CD14-positive monocyte (primary cell): ENCODE measurements around the gene ELOB. TPM values are rescaled to one million over a fixed set of nuclear protein-coding genes. Genes with fewer than 3 reads are reported as not detected.

Source experiments
- DNase-seq, 3 donors: peaks; one replicate each; pipeline ENCODE4 v3.0.0-alpha.2; 2011 to 2022
- H2AFZ ChIP-seq: 2 replicates; pipeline ENCODE4 v1.6.0; 2012; ENCODE audit warnings: mild to moderate bottlenecking, low read depth, low read length, inconsistent platforms; ENCODE audit not compliant: insufficient read depth, poor library complexity, severe bottlenecking
- H3K27ac ChIP-seq, 2 donors: 1 replicate in 1 of 2; 2 replicates in 1 of 2; pipeline ENCODE4 v1.5.1; 2012 to 2013; ENCODE audit warnings: low read length in 2 of 2, control low read depth in 1 of 2, inconsistent platforms in 1 of 2, low read depth in 1 of 2, mild to moderate bottlenecking in 1 of 2
- H3K27me3 ChIP-seq, 2 donors: one replicate each; pipeline versions ENCODE4 v1.6.0 to v1.6.1; 2011 to 2013; ENCODE audit warnings: low read length in 2 of 2; ENCODE audit not compliant: control insufficient read depth in 2 of 2, insufficient read depth in 2 of 2
- H3K36me3 ChIP-seq, 2 donors: replicated peaks in 1 of 2; 1 replicate in 1 of 2; 2 replicates in 1 of 2; pipeline versions ENCODE4 v1.5.1 to v1.6.1; 2012 to 2013; ENCODE audit warnings: low read length in 2 of 2, control low read depth in 1 of 2, inconsistent platforms in 1 of 2, mild to moderate bottlenecking in 1 of 2; ENCODE audit not compliant: insufficient read depth in 2 of 2, control insufficient read depth in 1 of 2
- H3K4me1 ChIP-seq, 2 donors: 1 replicate in 1 of 2; 2 replicates in 1 of 2; pipeline versions ENCODE4 v1.5.1 to v1.6.1; 2012 to 2013; ENCODE audit warnings: low read length in 2 of 2, control low read depth in 1 of 2, inconsistent platforms in 1 of 2, mild to moderate bottlenecking in 1 of 2, moderate library complexity in 1 of 2; ENCODE audit not compliant: insufficient read depth in 2 of 2, control insufficient read depth in 1 of 2
- H3K4me2 ChIP-seq: replicated peaks from 2 replicates; pipeline ENCODE3; 2012; ENCODE audit warnings: low read length, moderate library complexity, mild to moderate bottlenecking; ENCODE audit not compliant: poor library complexity, severe bottlenecking; ENCODE audit errors: extremely low read depth
- H3K4me3 ChIP-seq, 3 experiments: fragments of 200-600 bp in 1 of 3; sonication (generic) in 1 of 3; replicated peaks in 1 of 3; 1 replicate in 2 of 3; 2 replicates in 1 of 3; pipeline ENCODE4 v1.5.1; 2011 to 2013; ENCODE audit warnings: low read length in 3 of 3, mild to moderate bottlenecking in 3 of 3, control low read depth in 2 of 3, low read depth in 2 of 3, inconsistent platforms in 1 of 3, moderate library complexity in 1 of 3
- H3K79me2 ChIP-seq: 2 replicates; pipeline ENCODE4 v1.6.0; 2012; ENCODE audit warnings: mild to moderate bottlenecking, control low read depth, inconsistent platforms, low read length, moderate library complexity; ENCODE audit not compliant: insufficient read depth
- H3K9ac ChIP-seq: 2 replicates; pipeline ENCODE4 v1.6.0; 2017; ENCODE audit warnings: low read length, mild to moderate bottlenecking; ENCODE audit not compliant: insufficient read depth, poor library complexity, severe bottlenecking
- H3K9me3 ChIP-seq, 2 donors: replicated peaks in 1 of 2; 1 replicate in 1 of 2; 2 replicates in 1 of 2; pipeline versions ENCODE4 v1.5.1 to v1.6.1; 2012 to 2013; ENCODE audit warnings: low read length in 2 of 2, control low read depth in 1 of 2; ENCODE audit not compliant: control insufficient read depth in 1 of 2, insufficient read depth in 1 of 2
- H4K20me1 ChIP-seq: 2 replicates; pipeline ENCODE4 v1.6.0; 2012; ENCODE audit warnings: mild to moderate bottlenecking, low read length, control low read depth, moderate library complexity; ENCODE audit not compliant: insufficient read depth
- H3K27ac Mint-ChIP-seq, 7 donors: one replicate each; pipeline ENCODE4 v1.8.0; 2020; ENCODE audit warnings: mild to moderate bottlenecking in 7 of 7, mixed read lengths in 7 of 7, moderate library complexity in 6 of 7, inconsistent platforms in 2 of 7
- H3K27me3 Mint-ChIP-seq, 3 donors: one replicate each; pipeline ENCODE4 v1.8.0; 2021 to 2022; ENCODE audit warnings: low read depth in 3 of 3, mild to moderate bottlenecking in 3 of 3, mixed read lengths in 3 of 3, moderate library complexity in 3 of 3, inconsistent platforms in 1 of 3
- H3K36me3 Mint-ChIP-seq, 2 donors: one replicate each; pipeline ENCODE4 v1.8.0; 2020; ENCODE audit warnings: mixed read lengths in 2 of 2, inconsistent platforms in 1 of 2, mild to moderate bottlenecking in 1 of 2
- H3K4me1 Mint-ChIP-seq: one replicate; pipeline ENCODE4 v1.8.0; 2020; ENCODE audit warnings: mild to moderate bottlenecking, mixed read lengths
- H3K4me3 Mint-ChIP-seq, 2 donors: one replicate each; pipeline ENCODE4 v1.8.0; 2020; ENCODE audit warnings: mild to moderate bottlenecking in 2 of 2, mixed read lengths in 2 of 2, moderate library complexity in 1 of 2
- H3K9me3 Mint-ChIP-seq, 7 donors: one replicate each; pipeline ENCODE4 v1.8.0; 2020 to 2022; ENCODE audit warnings: mixed read lengths in 7 of 7, mild to moderate bottlenecking in 6 of 7, moderate library complexity in 6 of 7, inconsistent platforms in 2 of 7
- whole genome bisulfite sequencing: methylation state at CpG from one replicate; pipeline ENCODE4 v1.1.5; 2013; ENCODE audit warnings: missing lambda C conversion rate; ENCODE audit not compliant: insufficient coverage; 5-methylcytosine and 5-hydroxymethylcytosine counted together
- intact Hi-C, 2 donors: fragments of 100-400 bp; cut with micrococcal nuclease; formaldehyde crosslinking; loops; one replicate each; pipeline versions ENCODE4 v1.15.0 to v1.15.1; 2023
- polyA plus RNA-seq, 3 donors: library from polyadenylated mRNA; depleted of rRNA in 1 of 3; unstranded in 2 of 3; stranded (reverse) in 1 of 3; fragments of 300-500 nt in 2 of 3; fragments of >200 nt in 1 of 3; fragmentation: Illumina TruSeq in 2 of 3; gene quantifications; 1 replicate in 2 of 3; 2 replicates in 1 of 3; pipeline ENCODE4 v1.2.3, GENCODE V29; 2012 to 2021
- TF ChIP-seq, protein P1 (sequence below): fragments of 200-600 bp; IDR thresholded peaks from one replicate; pipeline ENCODE4 v1.8.0; 2022; ENCODE audit warnings: antibody characterized with exemption, mild to moderate bottlenecking

ELOB gene
- polyA plus RNA-seq, 3 donors, result 150 to 405 (median 363) TPM

- peaks cover 0 to 5% (median 2%) of the 10 kb centered on the region in 3 donors for H3K27me3 Mint-ChIP-seq
Observed at GRCh38 chr16:2736476-2737237, 40.4 kb downstream of the ELOB start.

DNA sequence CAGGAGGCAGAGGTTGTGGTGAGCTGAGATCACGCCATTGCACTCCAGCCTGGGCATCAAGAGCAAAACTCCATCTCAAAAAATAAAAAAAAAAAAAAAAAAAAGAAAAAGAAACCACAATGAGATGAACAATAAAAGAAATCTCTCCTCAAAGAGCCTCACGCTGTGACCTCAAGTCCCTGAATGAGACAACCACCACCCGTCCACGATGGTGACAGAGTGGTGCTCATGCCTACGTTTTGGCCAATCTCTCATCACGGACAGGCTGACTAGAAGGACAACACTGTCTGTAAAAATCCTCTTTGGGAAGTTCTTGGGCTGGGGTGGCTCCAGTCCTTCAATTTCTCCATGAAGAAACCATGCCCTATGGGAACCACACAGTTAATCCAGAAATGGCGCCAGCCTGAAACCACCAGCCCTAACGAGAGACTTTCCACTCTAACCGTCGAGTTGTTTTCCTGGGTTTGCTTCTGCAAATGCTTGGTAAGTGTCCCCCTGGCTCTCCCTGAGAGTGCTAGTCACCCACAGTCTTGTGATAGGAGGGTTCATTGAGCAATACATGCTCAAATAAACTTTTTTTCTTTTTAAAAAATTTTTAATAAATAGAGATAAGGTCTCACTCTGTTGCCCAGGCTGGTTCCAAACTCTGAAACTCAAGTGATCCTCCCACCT lies 42.1 kb downstream of the ELOB start:
- Histone ChIP-seq H3K4me1 (no peaks in the 10 kb centered on the region), H3K36me3 (no peaks in the 10 kb centered on the region), H3K4me2 (no peak overlapping the region), H3K4me3 (no peak overlapping the region), H4K20me1 (no peaks in the 10 kb centered on the region), H2AFZ (no peak overlapping the region), H3K79me2 (no peaks in the 10 kb centered on the region), H3K27ac (no peak overlapping the region), H3K27me3 (no peaks in the 10 kb centered on the region), H3K9ac (no peak overlapping the region), H3K9me3 (no peaks in the 10 kb centered on the region)
- Mint-ChIP-seq H3K9me3 (peaks cover 0 to 2% (median 0%) of the 10 kb centered on the region in 7 donors), H3K4me1 (peaks cover 3% of the 10 kb centered on the region), H3K36me3 (no peaks in the 10 kb centered on the region), H3K27me3 (peaks cover 0 to 4% (median 2%) of the 10 kb centered on the region in 3 donors), H3K27ac (peak overlapping the region in 1 of 7 donors; percentile 57), H3K4me3 (no peak overlapping the region)
- TF ChIP-seq, protein P1, sequence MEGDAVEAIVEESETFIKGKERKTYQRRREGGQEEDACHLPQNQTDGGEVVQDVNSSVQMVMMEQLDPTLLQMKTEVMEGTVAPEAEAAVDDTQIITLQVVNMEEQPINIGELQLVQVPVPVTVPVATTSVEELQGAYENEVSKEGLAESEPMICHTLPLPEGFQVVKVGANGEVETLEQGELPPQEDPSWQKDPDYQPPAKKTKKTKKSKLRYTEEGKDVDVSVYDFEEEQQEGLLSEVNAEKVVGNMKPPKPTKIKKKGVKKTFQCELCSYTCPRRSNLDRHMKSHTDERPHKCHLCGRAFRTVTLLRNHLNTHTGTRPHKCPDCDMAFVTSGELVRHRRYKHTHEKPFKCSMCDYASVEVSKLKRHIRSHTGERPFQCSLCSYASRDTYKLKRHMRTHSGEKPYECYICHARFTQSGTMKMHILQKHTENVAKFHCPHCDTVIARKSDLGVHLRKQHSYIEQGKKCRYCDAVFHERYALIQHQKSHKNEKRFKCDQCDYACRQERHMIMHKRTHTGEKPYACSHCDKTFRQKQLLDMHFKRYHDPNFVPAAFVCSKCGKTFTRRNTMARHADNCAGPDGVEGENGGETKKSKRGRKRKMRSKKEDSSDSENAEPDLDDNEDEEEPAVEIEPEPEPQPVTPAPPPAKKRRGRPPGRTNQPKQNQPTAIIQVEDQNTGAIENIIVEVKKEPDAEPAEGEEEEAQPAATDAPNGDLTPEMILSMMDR, result no peak
- intact Hi-C loops, result no loop called here
- WGBS, result 63% methylated on average over 7 of the region's 10 CpGs
- no peak for DNase-seq

More at GRCh38 chr16:2736476-2737237, 40.4 kb downstream of the ELOB start:
- intact Hi-C loops, result no loop called here
- Histone ChIP-seq H3K36me3 (no peaks in the 10 kb centered on the region), H3K27me3 (no peaks in the 10 kb centered on the region), H3K9ac (no peak overlapping the region), H4K20me1 (no peaks in the 10 kb centered on the region), H3K4me3 (no peak overlapping the region), H3K79me2 (no peaks in the 10 kb centered on the region), H3K9me3 (no peaks in the 10 kb centered on the region), H3K4me1 (no peaks in the 10 kb centered on the region), H3K27ac (no peak overlapping the region), H3K4me2 (no peak overlapping the region), H2AFZ (no peak overlapping the region)
- WGBS, result 97% methylated on average over 11 of the region's 11 CpGs
- no peak overlapping the region for H3K4me3 Mint-ChIP-seq
- H3K9me3 Mint-ChIP-seq, result peaks cover 0 to 2% (median 0%) of the 10 kb centered on the region in 7 donors
- H3K4me1 Mint-ChIP-seq, result peaks cover 3% of the 10 kb centered on the region
- no peak overlapping the region for H3K27ac Mint-ChIP-seq
- no peak for DNase-seq
- H3K36me3 Mint-ChIP-seq, result no peaks in the 10 kb centered on the region
- TF ChIP-seq, protein P1, result no peak
